ENCODE measurements around the gene ARHGEF28.

Gene ARHGEF28

DNA sequence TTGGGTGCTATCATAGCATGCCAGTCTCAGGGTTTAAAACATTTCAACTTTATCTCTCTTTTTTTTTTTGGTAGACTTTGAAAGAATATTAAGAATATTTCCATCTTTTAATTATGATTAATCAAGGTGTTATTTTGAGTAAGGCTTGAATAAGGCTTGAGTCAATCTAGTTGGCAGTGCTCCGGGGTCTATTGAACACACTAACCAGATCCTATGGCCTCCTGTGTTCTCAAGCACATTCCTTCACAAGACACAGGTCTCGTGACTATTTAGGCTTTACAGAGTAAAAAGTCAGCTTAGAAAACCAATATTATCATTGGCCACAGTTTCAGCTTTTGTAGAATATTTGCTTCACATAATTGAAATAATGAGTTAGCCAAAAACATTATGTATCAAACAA lies 151.2 kb downstream of the ARHGEF28 start:
- DNase-seq (ENCODE audit: low read depth), result no peak

DNA sequence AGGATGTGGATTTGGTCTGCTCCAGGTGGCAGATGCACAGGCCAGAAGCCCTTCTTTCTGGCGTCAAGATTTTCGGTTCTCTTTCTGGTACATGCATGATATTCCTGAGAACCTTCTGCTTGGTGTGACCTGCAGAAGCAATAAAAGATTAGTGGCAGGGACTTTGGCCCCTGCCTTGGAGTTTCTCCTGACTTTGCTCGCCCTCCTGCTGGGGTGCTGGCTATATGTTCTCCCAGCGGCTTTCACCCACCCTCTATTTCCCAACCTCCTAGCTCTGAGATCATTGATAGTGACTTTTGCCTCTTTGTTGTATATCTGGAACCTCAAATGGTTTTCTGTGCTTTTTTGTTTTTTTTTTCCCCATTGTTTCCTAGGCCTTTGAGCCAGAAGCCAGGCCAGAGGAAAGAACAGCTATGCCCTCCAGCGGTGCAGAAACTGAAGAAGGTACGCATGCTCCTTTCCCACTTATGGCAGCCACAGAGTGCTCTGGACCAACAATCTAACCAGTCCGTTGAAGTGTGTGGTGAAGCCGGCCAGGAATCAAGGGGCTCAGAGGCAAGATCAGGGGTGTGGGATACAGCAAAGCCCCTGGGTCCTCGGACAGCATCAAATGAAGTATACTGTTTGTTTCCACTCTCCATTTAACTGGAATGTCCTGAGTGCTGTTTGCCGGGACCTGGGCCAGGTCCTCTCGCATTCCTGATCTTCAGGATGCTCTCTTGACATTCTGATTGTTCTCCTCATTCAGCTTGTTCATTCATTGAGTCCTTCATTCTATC lies 154.5 kb downstream of the ARHGEF28 start:
- no peak for DNase-seq (ENCODE audit: low read depth)

DNA sequence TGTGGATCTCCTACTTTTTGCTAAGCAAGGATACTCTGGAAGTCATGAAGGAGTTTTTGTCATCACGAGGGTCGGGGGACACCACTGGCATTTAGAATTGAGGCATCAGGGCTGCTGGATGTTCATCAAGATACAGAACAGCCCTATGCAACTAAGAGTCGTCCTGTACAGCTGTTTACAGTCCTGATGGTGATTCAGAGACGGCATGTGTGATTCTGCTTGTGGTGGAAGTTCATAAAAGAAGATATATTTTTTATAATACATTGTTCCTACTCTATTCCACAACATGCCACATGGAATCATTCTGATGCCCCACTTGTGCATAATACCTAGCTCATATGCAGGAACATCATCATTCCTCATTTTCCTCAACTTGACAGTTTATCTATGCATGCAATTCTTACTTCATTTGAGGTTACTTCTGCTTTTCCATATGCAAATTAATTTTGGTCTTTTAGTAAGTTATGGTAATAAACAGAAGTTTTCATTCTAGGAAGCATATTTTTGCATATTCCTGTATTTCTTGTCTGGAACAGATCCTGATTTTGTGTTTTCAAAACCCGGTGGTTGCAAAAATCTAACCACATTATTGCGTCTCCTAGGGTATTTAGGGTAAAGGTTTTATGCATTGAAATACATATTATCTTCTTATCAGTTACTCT lies 155.2 kb downstream of the ARHGEF28 start:
- no peak for DNase-seq (ENCODE audit: low read depth)

DNA sequence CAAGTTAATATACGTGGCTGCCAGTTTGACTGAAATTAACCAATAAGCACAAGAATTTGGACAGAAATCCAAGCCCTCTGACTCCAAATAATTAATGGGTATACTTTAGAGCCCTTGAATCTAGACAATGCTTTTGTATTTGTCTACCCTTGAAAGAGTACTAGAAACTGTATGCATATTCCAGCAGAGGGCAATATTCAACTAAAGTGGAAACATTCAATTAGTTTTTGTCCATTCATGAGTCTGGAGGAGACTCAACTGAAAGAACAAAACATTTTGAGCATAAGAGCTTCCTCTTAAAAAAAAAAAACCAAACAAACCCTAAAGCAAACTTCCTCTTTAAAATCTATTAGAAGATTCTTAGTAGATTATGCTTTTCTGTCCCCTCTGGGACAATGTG lies 157.8 kb downstream of the ARHGEF28 start:
- DNase-seq (ENCODE audit: low read depth), result no peak

DNA sequence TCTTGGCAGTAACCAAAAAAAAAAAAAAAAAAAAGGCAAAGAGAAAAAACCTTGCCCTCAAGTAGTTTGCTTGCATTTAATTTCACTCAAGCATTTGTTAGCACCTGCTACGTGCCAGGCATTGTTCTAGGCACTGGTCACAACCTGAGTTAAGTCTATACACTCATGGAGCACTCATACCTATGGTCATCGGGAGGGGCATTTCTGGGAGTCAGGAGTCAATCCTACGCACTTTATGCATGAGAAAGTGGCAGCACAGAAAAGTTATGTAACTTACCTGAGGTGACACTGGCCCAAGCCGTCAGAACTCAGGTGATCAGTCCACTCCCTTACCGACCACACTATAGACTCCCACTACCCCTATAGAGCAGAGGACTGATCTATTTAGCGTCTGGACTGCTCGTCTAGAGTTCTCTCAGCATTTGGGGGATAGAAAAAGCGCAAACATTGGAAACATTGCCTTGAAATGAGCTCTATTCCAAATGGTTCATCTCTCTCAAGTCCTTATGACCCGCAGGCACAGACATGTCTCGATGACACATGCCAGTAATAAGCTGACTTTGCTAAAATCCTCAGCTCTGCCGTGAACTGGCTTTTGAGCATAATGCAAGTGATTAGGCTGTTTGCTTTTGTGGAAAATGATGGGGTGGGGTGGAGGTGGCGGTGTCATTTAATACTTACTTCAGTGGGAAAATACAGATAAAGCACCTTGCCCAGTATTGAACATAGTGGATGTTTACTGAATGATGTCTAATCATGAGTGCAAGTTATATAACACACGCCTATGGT lies 160.2 kb downstream of the ARHGEF28 start:
- no peak for DNase-seq (ENCODE audit: low read depth)

DNA sequence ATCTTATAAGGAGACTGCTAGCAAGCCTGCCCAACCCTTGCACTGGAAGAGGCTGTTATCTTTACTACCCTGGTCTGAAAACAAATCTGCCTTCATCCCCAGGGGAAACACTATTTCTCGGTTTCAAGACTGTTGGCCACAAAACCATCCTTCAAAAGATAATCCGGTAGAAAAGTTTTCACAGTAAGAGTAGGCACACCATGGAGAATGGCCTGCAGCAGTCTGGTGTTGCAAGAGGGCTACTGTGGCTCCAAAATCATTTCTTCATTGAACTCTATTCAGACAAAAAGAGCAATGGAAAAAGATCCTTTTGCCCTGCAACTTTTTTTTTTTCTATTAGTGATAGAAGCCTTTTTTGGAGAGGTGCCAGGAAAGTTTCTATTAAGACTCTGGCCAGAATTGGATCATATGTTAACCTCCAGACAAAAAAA lies 163.9 kb downstream of the ARHGEF28 start:
- no peak for DNase-seq (ENCODE audit: low read depth)

DNA sequence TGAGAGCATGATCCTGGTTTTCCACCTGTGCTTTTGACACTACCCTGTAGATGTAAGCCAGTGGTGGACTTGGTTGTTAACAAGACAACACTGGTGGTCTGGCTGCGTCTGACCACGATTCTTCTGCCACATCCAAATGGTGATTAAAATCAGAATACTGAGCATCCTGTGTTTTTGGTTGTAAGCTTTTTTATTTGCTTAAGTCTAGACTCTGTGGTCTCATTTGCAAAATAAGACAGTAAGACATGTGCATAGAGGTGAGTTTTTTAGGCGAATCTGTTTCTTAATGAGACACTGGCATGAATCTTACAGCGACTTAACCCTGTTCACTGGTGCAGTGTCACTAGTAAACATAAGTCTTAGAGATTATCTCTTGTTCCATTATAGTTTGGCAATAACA lies 165.4 kb downstream of the ARHGEF28 start:
- no peak for DNase-seq (ENCODE audit: low read depth)

DNA sequence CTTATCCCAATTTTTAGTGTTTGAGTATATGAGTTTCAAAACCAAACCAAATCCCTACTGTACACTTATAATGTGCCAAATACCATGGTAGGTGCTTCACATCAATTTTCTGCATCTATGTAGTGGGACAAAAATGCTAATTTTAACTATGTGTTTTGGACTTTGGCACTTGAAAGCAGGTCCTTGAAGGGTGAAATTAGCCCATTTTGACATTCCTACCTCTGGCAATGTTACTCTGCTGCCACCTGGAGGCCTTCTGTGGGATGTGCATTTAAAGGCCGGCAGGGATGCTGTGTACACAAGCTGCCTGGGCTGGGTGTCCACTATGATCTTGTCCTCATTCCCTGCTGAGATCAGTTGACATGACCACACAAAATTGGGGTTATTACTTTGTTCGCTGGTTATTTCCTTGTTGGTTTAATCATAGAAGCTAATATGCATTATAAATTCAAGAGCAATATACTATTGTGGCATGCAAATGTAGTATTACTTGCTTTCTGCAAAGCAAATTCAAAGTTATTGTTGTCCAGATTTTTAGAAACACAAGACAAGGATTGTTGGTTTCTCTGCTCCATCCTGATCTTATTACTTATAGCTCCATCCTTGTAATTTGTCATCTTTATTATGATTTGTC lies 166.8 kb downstream of the ARHGEF28 start:
- peak; percentile 36 for DNase-seq (ENCODE audit: low read depth)

DNA sequence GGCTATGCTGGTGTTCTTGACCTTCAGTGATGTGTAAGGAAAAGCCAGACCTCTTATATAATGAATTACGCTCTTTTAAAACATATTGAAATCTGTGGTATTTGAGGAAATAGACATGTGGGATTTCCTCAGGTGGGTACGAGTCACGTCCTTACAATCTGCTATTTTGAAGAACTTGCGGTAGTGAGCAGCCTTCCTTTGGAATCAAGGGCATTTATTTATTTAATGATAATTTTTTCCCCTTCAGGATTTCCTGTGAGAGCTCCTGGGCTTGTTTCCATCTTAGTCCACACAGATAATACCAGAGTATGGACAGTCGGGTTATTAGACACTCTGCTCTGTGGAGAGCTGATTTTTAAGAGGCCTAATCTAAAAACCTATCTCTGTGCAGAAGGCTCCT lies 167.9 kb downstream of the ARHGEF28 start:
- no peak for DNase-seq (ENCODE audit: low read depth)

DNA sequence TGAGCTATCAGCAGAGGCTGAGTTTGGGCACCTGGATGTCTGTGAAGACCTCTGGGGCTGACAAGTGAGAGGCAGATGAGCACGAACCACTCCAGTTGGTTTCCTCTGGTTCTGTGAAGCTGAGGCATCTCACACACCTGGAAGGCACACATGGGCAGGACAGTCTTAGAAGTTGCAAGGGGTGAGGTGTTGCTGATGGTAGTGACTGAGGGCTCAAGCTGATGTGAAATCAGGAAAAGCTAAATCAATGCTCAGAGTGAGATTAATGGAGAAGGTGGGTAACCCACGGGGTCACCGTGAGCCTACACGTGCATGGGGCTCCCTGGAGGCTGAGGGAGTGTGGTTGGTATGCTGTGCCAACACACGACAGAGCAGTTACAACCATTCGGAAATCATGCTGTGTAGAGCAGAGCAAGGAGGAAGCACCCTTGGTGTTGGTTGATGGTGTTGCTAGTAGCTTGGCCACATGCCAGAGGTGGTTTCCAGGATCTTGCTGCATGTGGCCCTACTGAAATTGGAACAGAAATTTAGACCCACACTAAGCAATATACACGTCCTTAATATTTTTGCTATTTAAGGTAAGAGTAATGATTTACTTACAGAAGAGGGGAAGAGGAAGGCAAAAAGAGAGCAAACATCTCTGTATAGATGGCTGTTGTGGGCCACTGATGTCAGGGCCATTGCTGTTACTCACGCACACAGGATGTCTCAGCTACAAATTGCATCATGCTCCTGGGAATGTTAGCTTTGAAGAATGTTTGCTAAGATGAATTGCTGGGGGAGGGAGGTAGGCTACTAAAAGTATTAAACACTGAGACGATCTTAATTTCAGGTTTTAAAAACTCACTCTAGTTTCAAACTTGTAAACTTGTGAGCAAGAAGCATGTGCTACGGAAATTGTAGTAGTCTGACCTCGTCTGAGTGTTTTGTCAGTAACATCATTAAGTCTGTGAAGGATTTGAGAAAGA lies 170.5 kb downstream of the ARHGEF28 start:
- DNase-seq (ENCODE audit: low read depth), result no peak

DNA sequence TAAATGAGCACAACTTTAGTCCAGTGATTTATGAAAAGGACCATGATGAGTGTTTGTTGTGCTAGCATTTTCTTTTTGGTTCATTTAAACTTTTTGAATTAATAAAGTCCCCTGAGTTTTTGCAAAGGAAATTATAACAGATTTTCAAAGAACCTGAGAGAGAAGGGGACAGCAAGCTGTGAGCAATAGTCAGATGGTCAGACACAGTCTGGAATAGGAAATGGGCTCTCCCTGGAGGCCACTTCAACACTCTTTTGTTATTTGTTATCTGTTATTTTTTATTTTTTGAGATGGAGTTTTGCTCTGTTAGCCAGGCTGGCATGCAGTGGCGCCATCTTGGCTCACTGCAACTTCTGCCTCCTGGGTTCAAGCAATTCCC lies 171.1 kb downstream of the ARHGEF28 start:
- DNase-seq (ENCODE audit: low read depth), result no peak

DNA sequence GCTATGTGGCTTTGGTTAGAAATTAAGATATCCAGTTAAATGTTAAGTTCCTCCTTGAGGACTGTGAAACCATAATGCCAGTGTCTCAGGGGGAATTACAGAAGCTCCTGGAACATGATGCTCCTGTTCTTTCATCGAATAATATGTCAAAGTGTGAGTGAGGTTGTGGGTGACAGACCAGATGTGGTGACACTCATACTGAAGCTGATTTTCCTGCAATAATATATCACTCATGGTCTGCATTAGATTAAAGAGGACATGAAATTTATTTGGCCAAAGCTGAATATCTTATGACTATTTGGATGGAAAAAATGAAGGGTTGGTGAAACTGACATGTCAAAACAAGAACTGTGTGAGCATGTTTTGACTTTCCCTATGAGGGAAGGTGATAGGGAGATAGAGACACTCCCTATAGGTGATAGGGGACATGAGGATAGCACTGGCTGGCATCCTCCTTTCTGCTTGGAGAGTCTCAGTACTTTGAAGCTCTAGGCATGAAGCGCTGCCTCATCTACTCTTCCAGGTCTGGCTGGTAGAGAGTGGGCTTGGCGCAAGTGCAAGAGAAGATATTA lies 173.5 kb downstream of the ARHGEF28 start:
- no peak for DNase-seq (ENCODE audit: low read depth)

DNA sequence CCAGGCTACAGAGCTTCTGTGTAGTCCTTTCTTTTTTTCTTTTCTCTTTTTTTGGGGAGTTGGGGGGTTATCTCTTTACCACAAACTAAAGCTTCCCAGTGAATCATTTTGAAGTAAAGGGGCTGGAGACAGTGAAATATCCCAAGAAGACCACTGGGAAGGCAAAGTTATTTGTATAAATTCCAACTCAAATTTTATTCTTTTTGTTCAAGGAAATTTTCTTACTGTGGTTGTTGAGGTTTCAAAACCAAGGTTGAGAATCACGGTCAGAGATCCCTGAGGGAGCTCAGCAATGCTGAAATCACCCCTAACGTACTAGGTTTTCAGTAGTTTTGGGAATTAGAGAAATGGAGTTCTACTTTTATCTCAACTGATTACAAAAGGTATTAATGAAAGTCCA lies 175.7 kb downstream of the ARHGEF28 start:
- no peak for DNase-seq (ENCODE audit: low read depth)

DNA sequence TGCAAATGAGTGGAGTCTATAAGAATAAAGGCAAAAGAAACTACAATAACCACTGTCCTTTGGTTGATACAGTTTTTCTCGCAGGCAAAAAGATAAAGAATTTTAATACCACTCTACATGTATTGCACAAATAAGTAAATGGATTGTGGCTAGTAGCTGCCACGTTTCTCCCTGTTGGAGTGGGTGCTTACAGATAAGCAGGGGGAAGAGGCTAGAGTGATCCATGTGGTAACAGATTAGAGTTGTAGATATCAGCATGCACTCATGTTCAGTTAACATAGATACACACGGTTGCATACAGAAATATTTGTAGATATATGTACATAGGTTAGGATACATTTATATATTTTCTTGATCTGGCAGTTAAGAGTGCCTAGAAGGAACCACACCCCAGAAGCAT lies 179.5 kb downstream of the ARHGEF28 start:
- no peak for DNase-seq (ENCODE audit: low read depth)

DNA sequence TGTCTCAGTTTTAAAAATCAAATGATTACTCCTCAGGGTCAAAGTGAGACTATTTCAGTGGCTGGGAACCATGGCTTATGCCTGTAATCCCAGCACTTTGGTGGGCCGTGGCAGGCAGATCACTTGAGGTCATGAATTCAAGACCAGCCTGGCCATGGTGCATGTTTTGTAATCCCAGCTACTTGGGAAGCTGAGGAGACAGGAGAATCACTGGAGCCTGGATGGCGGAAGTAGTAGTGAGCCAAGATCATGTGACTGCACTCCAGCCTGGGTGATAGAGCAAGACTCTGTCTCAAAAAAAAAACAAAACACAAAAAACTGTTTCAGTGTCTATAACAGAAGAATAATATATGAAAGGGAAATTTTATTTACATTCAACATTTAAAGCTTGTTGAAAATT lies 182.9 kb downstream of the ARHGEF28 start:
- no peak for DNase-seq (ENCODE audit: low read depth)

DNA sequence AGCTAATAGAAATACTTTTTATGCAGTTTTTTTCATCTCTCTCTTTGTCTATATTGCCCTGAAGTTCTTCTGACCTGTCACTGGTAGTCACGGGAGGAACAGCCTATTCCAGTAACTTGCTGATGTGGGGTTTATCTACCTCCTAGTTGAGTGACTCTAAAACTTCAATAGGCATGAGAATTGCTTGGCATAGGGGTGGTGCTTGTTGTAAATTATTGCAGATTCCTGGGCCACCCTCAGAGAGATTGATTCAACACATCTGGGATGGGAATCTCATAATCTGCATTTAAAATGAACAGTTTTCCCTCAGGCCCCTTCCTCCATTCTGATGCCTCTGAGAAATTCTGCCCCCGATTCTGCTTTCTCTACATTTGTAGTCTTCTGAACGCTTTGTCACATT lies 184.4 kb downstream of the ARHGEF28 start:
- no peak for DNase-seq (ENCODE audit: low read depth)

DNA sequence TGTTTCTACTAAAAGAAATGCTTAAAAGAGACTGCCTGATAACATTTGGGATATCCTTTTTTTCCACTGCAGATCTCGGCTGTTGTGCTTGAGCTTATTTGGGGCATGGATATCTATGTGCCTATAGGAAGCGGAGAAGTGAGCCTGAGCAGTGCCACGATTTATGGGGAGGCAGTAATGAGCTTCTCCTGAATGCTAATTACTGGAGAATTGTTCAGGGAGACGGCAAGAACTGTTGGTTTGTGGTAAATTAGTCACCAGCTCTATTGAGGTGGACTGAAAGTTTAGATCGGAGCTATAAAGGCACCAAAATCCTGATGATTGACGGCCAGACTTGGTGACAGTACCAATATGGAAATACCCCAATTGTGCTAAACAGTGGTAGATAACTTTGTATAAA lies 186.5 kb downstream of the ARHGEF28 start:
- DNase-seq (ENCODE audit: low read depth), result no peak

DNA sequence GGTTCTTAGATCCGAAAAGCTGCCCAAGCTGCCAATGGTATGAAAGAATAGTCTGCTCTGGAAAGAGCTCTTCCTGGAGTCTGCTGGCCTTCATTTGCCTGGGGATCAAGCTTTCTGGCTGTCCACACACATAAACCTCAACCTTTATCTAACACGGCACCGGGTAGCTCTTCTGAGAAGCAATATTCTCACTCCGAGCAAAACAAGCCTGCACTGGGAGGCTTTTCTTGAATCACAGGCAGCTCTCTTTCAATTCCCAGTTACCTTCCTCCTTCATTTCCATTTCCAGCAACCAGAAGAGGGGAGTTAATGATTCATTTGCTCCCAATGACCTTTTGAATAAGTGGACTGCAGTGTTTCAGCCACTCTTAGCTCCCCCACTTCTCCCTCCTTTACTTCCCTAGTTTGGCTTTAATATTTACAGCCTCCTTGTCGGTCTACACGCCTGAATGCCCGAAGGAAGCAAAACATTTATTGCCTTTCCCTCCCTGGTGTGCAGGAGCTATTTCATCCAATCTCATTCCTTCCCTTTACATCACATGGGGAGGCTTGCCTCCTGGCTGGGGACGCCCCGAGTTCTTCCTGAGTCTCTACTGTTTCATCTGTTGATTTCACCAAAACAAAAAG lies 187.1 kb downstream of the ARHGEF28 start:
- no peak for DNase-seq (ENCODE audit: low read depth)

DNA sequence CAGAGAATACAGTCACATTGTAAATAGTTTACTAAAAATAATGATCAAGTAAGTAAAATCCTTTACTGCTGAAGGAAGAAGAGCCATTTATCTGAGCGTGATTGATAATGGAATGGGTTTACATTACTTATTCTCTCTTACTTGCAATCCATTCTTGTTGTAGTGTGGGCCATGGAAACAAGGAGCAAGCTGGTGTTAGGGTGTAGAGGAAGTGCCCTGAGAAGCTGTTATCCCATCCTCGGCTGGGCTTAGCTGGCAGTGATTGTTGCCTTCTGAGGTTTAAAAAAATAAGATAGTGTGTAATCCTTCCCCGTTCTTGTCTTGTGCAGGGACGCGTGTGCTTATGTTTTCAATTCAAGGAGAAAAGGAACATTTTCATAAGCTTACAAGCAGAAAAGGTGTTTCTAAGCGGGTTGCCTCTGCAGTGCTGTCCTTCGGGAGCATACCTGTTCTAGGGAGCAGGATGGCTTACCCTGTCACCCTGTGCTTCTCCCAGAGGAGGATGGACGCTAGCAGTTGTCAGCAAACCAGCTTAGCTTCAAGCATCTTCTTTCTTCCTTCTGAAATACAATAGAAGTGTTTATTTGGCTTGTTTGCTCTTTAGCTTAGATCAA lies 188.3 kb downstream of the ARHGEF28 start:
- no peak for DNase-seq (ENCODE audit: low read depth)

DNA sequence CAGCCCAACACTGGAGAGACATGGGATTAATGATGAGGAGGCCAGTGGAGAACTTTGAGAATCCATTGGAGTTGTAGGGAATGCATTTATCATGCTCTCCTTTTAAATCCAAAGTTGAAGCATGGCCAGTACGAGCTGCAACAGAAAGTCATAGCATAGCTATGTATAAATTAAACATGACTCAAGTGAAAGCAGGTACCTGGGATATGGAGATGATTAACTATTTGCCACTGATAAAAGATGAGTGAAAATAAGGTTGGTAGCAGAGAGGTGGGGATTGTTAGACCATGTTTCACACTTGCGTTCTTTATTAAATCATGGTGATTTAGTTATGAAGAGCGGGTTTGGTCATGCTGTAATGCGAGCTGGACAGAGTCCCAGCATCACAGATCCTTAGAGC lies 189.6 kb downstream of the ARHGEF28 start:
- DNase-seq (ENCODE audit: low read depth), result no peak
